Natural killer cell (primary cell): ENCODE results near the gene SLC2A9. TPM values are rescaled to one million over a fixed set of nuclear protein-coding genes. Genes with fewer than 3 reads are reported as not detected.

Experiments
- ATAC-seq, 3 donors: fragments of 150-1000 bp in 2 of 3; fragments of 200-7000 bp in 1 of 3; cut with Tn5 transposase; 1 replicate in 1 of 3; 2 replicates in 2 of 3; pipeline ENCODE4 v1.10.0; 2021; ENCODE audit warnings: mild to moderate bottlenecking in 2 of 3, moderate library complexity in 2 of 3
- DNase-seq, 2 donors: peaks; one replicate each; pipeline versions ENCODE4 v3.0.0 to v3.0.0-alpha.2; 2013 to 2021; ENCODE audit warnings: mixed read lengths in 1 of 2
- H3K27ac ChIP-seq: one replicate; pipeline ENCODE4 v1.5.1; 2013; ENCODE audit warnings: mild to moderate bottlenecking, low read length
- H3K27me3 ChIP-seq: one replicate; pipeline ENCODE4 v1.6.1; 2013; ENCODE audit warnings: low read length; ENCODE audit not compliant: control insufficient read depth, insufficient read depth
- H3K36me3 ChIP-seq: one replicate; pipeline ENCODE4 v1.6.1; 2013; ENCODE audit warnings: low read length; ENCODE audit not compliant: control insufficient read depth, insufficient read depth
- H3K4me1 ChIP-seq: one replicate; pipeline ENCODE4 v1.6.1; 2013; ENCODE audit warnings: low read length; ENCODE audit not compliant: control insufficient read depth, insufficient read depth
- H3K4me3 ChIP-seq: one replicate; pipeline ENCODE4 v1.5.1; 2013; ENCODE audit warnings: low read length
- H3K9me3 ChIP-seq: one replicate; pipeline ENCODE4 v1.6.1; 2013; ENCODE audit warnings: low read length; ENCODE audit not compliant: control insufficient read depth, insufficient read depth
- H3K27ac Mint-ChIP-seq, 2 donors: one replicate each; pipeline ENCODE4 v1.8.0; 2022; ENCODE audit warnings: mild to moderate bottlenecking in 2 of 2, mixed read lengths in 2 of 2, moderate library complexity in 1 of 2
- H3K27me3 Mint-ChIP-seq, 2 donors: one replicate each; pipeline ENCODE4 v1.8.0; 2022; ENCODE audit warnings: low read depth in 2 of 2, mixed read lengths in 2 of 2
- H3K36me3 Mint-ChIP-seq: one replicate; pipeline ENCODE4 v1.8.0; 2022; ENCODE audit warnings: mixed read lengths
- H3K4me1 Mint-ChIP-seq, 2 donors: one replicate each; pipeline ENCODE4 v1.8.0; 2022; ENCODE audit warnings: mixed read lengths in 2 of 2
- H3K4me3 Mint-ChIP-seq: one replicate; pipeline ENCODE4 v1.8.0; 2022; ENCODE audit warnings: mild to moderate bottlenecking, moderate library complexity, mixed read lengths
- H3K9me3 Mint-ChIP-seq, 2 donors: one replicate each; pipeline ENCODE4 v1.8.0; 2022; ENCODE audit warnings: mixed read lengths in 2 of 2
- CTCF ChIP-seq: fragments of 200-600 bp; IDR thresholded peaks from one replicate; pipeline ENCODE4 v1.8.0; 2022; ENCODE audit warnings: antibody characterized with exemption
- WGBS: methylation state at CpG from one replicate; pipeline ENCODE4 v1.1.7; 2013; ENCODE audit warnings: missing lambda C conversion rate; ENCODE audit not compliant: insufficient coverage; 5-methylcytosine and 5-hydroxymethylcytosine counted together
- intact Hi-C: fragments of 100-400 bp; cut with micrococcal nuclease; formaldehyde crosslinking; loops from one replicate; pipeline ENCODE4 v1.14.2; 2022
- total RNA-seq, 4 donors: library from RNA; stranded (reverse); fragments of 120-200 nt in 1 of 4; gene quantifications; one replicate each; pipeline versions ENCODE4 v1.2.3 to v1.2.4, GENCODE V29; 2013 to 2022

The SLC2A9 gene
- total RNA-seq, 3 donors from 2014 or later (not counting 1 experiment from before 2014, with no cell fraction given), result 1.5 to 5.5 (median 3.9) TPM

GRCh38 chr4:9845791-9846493 is 175.4 kb downstream of the SLC2A9 start:
- H3K27ac ChIP-seq, result no peak overlapping the region
- no peak for TF ChIP-seq CTCF
- H3K36me3 ChIP-seq, result no peaks in the 10 kb centered on the region
- H3K27me3 ChIP-seq, result no peaks in the 10 kb centered on the region
- peaks cover 7 to 8% of the 10 kb centered on the region in 2 donors for H3K9me3 Mint-ChIP-seq
- no peak overlapping the region for H3K4me3 ChIP-seq
- intact Hi-C loops, result no loop called here
- WGBS, result 94% methylated on average over 5 of the region's 9 CpGs
- no peaks in the 10 kb centered on the region for H3K4me1 ChIP-seq
- H3K27ac Mint-ChIP-seq, result no peak overlapping the region
- no peaks in the 10 kb centered on the region for H3K4me1 Mint-ChIP-seq
- no peak for ATAC-seq
- no peak for DNase-seq
- peaks cover 12% of the 10 kb centered on the region for H3K36me3 Mint-ChIP-seq
- H3K27me3 Mint-ChIP-seq, result peaks cover 8 to 21% of the 10 kb centered on the region in 2 donors
- no peak overlapping the region for H3K4me3 Mint-ChIP-seq
- no peaks in the 10 kb centered on the region for H3K9me3 ChIP-seq

- Mint-ChIP-seq H3K36me3 (peaks cover 15% of the 10 kb centered on the region), H3K27ac (no peak overlapping the region), H3K4me1 (no peaks in the 10 kb centered on the region), H3K4me3 (no peak overlapping the region), H3K9me3 (peaks cover 7 to 8% of the 10 kb centered on the region in 2 donors), H3K27me3 (peaks cover 11 to 21% of the 10 kb centered on the region in 2 donors)
- Histone ChIP-seq H3K9me3 (no peaks in the 10 kb centered on the region), H3K27ac (no peak overlapping the region), H3K36me3 (no peaks in the 10 kb centered on the region), H3K4me1 (no peaks in the 10 kb centered on the region), H3K4me3 (no peak overlapping the region), H3K27me3 (no peaks in the 10 kb centered on the region)
- no peak for ATAC-seq
- no peak for DNase-seq
- no peak for TF ChIP-seq CTCF
- 100% methylated on average over 2 of the region's 2 CpGs for WGBS
- intact Hi-C loops, result no loop called here
Measured at GRCh38 chr4:9841072-9841471, 180.2 kb downstream of the SLC2A9 start.

- no peak overlapping the region for H3K27ac ChIP-seq
- no peaks in the 10 kb centered on the region for H3K4me1 ChIP-seq
- no peaks in the 10 kb centered on the region for H3K27me3 ChIP-seq
- DNase-seq (no peak), ATAC-seq (no peak)
- Mint-ChIP-seq H3K4me3 (no peak overlapping the region), H3K36me3 (no peaks in the 10 kb centered on the region), H3K9me3 (no peaks in the 10 kb centered on the region), H3K4me1 (no peaks in the 10 kb centered on the region), H3K27me3 (peaks cover 0 to 14% of the 10 kb centered on the region in 2 donors), H3K27ac (no peak overlapping the region)
- WGBS, result 97% methylated on average over 5 of the region's 5 CpGs
- no peaks in the 10 kb centered on the region for H3K9me3 ChIP-seq
- TF ChIP-seq CTCF, result no peak
- H3K4me3 ChIP-seq, result no peak overlapping the region
- intact Hi-C loops, result no loop called here
- no peaks in the 10 kb centered on the region for H3K36me3 ChIP-seq
Measured at GRCh38 chr4:9835430-9835829, 185.9 kb downstream of the SLC2A9 start.

GRCh38 chr4:9833421-9833820 is 187.9 kb downstream of the SLC2A9 start:
- no peaks in the 10 kb centered on the region for H3K36me3 Mint-ChIP-seq
- intact Hi-C loops, result no loop called here
- Histone ChIP-seq H3K27ac (no peak overlapping the region), H3K4me1 (no peaks in the 10 kb centered on the region), H3K36me3 (no peaks in the 10 kb centered on the region), H3K4me3 (no peak overlapping the region), H3K27me3 (no peaks in the 10 kb centered on the region), H3K9me3 (no peaks in the 10 kb centered on the region)
- no peak for TF ChIP-seq CTCF
- ATAC-seq (no peak), DNase-seq (no peak)
- 90% methylated on average over 5 of the region's 5 CpGs for WGBS
- H3K9me3 Mint-ChIP-seq, result no peaks in the 10 kb centered on the region
- peaks cover 0 to 14% of the 10 kb centered on the region in 2 donors for H3K27me3 Mint-ChIP-seq
- no peak overlapping the region for H3K4me3 Mint-ChIP-seq
- no peak overlapping the region for H3K27ac Mint-ChIP-seq
- no peaks in the 10 kb centered on the region for H3K4me1 Mint-ChIP-seq
